Keratinocyte (primary cell): ENCODE data around the gene ACACB. TPM values are rescaled to one million over a fixed set of nuclear protein-coding genes. Genes with fewer than 3 reads are reported as not detected.

ENCODE experiments used
- DNase-seq: peaks from one replicate; pipeline ENCODE4 v3.0.0-alpha.2; 2011; ENCODE audit warnings: low read depth, missing footprints, low spot score
- FAIRE-seq: peaks from 2 replicates; lab custom pipeline; 2011; peaks lifted over from hg19 to GRCh38; lab: Jason Lieb, UNC
- H2AFZ ChIP-seq: 2 replicates; pipeline ENCODE4 v1.6.0; 2012; ENCODE audit warnings: low read length, control low read depth, inconsistent platforms; ENCODE audit not compliant: control insufficient read depth
- H3K27ac ChIP-seq: 2 replicates; pipeline ENCODE4 v1.5.1; 2011; ENCODE audit warnings: low read length; ENCODE audit not compliant: control insufficient read depth, insufficient read depth
- H3K27me3 ChIP-seq: 3 replicates; pipeline ENCODE4 v1.6.0; 2011; ENCODE audit warnings: low read length; ENCODE audit not compliant: control insufficient read depth, insufficient read depth; ENCODE audit errors: extremely low read depth
- H3K36me3 ChIP-seq, 2 experiments: 2 replicates in 1 of 2; 3 replicates in 1 of 2; pipeline ENCODE4 v1.5.1; 2011; ENCODE audit warnings: low read length in 2 of 2, mild to moderate bottlenecking in 1 of 2; ENCODE audit not compliant: control insufficient read depth in 2 of 2, insufficient read depth in 2 of 2; ENCODE audit errors: extremely low read depth in 1 of 2
- H3K4me1 ChIP-seq: 3 replicates; pipeline ENCODE4 v1.5.1; 2011; ENCODE audit warnings: low read length; ENCODE audit not compliant: control insufficient read depth, insufficient read depth; ENCODE audit errors: extremely low read depth
- H3K4me2 ChIP-seq: 3 replicates; pipeline ENCODE4 v1.6.0; 2011; ENCODE audit warnings: low read depth, low read length; ENCODE audit not compliant: control insufficient read depth, insufficient read depth; ENCODE audit errors: extremely low read depth
- H3K4me3 ChIP-seq, 3 experiments: fragments of 200-600 bp in 1 of 3; sonication (generic) in 1 of 3; 2 replicates in 2 of 3; 3 replicates in 1 of 3; pipeline ENCODE4 v1.5.1; 2011 to 2016; ENCODE audit warnings: low read length in 3 of 3, mild to moderate bottlenecking in 3 of 3, control low read depth in 2 of 3, inconsistent platforms in 1 of 3, low read depth in 1 of 3, mixed read lengths in 1 of 3, mixed run types in 1 of 3, moderate library complexity in 1 of 3; ENCODE audit not compliant: control insufficient read depth in 2 of 3, insufficient read depth in 2 of 3; ENCODE audit errors: extremely low read depth in 1 of 3
- H3K79me2 ChIP-seq: 2 replicates; pipeline ENCODE4 v1.6.0; 2012; ENCODE audit warnings: low read length; ENCODE audit not compliant: control insufficient read depth, insufficient read depth
- H3K9ac ChIP-seq: 3 replicates; pipeline ENCODE4 v1.6.0; 2011; ENCODE audit warnings: low read length; ENCODE audit not compliant: control insufficient read depth, insufficient read depth; ENCODE audit errors: extremely low read depth
- H3K9me1 ChIP-seq: 3 replicates; pipeline ENCODE4 v1.6.0; 2011; ENCODE audit warnings: low read length; ENCODE audit not compliant: control insufficient read depth, insufficient read depth; ENCODE audit errors: extremely low read depth
- H3K9me3 ChIP-seq: 2 replicates; pipeline ENCODE4 v1.5.1; 2012; ENCODE audit warnings: low read depth, low read length; ENCODE audit not compliant: control insufficient read depth
- H4K20me1 ChIP-seq: 3 replicates; pipeline ENCODE4 v1.6.0; 2011; ENCODE audit warnings: low read length; ENCODE audit not compliant: control insufficient read depth, insufficient read depth; ENCODE audit errors: extremely low read depth
- CTCF ChIP-seq, 3 experiments: IDR thresholded peaks in 1 of 3; conservative IDR thresholded peaks in 1 of 3; optimal IDR thresholded peaks in 1 of 3; 2 replicates in 2 of 3; 3 replicates in 1 of 3; pipeline versions ENCODE3 to v1.5.1; 2011; ENCODE audit warnings: low read length in 3 of 3, mild to moderate bottlenecking in 3 of 3, moderate library complexity in 2 of 3, control low read depth in 1 of 3, inconsistent platforms in 1 of 3; ENCODE audit not compliant: insufficient read depth in 2 of 3; ENCODE audit errors: extremely low read depth in 1 of 3
- EZH2 ChIP-seq: IDR thresholded peaks from one replicate; pipeline ENCODE4 v1.6.1; 2012; ENCODE audit warnings: inconsistent platforms, mild to moderate bottlenecking, low read length, moderate library complexity
- dilution Hi-C: fragments of 300-500 bp; cut with MboI; formaldehyde crosslinking; loops from one replicate; pipeline ENCODE4 v1.7.0; 2020; ENCODE audit warnings: low sequenced_read_pairs; ENCODE audit not compliant: extremely low pct_ligation_motif_present
- polyA plus RNA-seq, 5 experiments: library from polyadenylated mRNA; depleted of rRNA in 3 of 5; stranded (reverse) in 3 of 5; stranded (forward) in 1 of 5; unstranded in 1 of 5; fragments of >200 nt; gene quantifications; 1 replicate in 1 of 5; 2 replicates in 3 of 5; 3 replicates in 1 of 5; pipeline versions ENCODE4 v1.2.1 to v1.2.3, GENCODE V29; 2011 to 2012; ENCODE audit warnings: missing spikeins in 2 of 5, low read depth in 1 of 5, low replicate concordance in 1 of 5

The ACACB gene
- polyA plus RNA-seq, 1 donor (not counting 4 experiments of a cell fraction or from before 2014, with no cell fraction given), result 1.3 TPM

GRCh38 chr12:109222496-109222895 lies 106.1 kb downstream of the ACACB start:
- H3K36me3 ChIP-seq, result no peaks in the 10 kb centered on the region
- no peak overlapping the region for H3K27ac ChIP-seq
- no peaks in the 10 kb centered on the region for H3K79me2 ChIP-seq
- FAIRE-seq (no peak), DNase-seq (no peak)
- H4K20me1 ChIP-seq, result no peaks in the 10 kb centered on the region
- no peak overlapping the region for H3K4me2 ChIP-seq
- H3K27me3 ChIP-seq, result no peaks in the 10 kb centered on the region
- no peaks in the 10 kb centered on the region for H3K9me3 ChIP-seq
- no peak overlapping the region for H3K4me3 ChIP-seq
- H2AFZ ChIP-seq, result no peak overlapping the region
- H3K9ac ChIP-seq, result no peak overlapping the region
- H3K4me1 ChIP-seq, result no peaks in the 10 kb centered on the region
- dilution Hi-C loops, result no loop called here
- no peaks in the 10 kb centered on the region for H3K9me1 ChIP-seq
- TF ChIP-seq CTCF (optimal IDR thresholded peaks at IDR 0.05 in 1 of 3, IDR thresholded peaks at IDR 0.05 in 1 of 3, conservative IDR thresholded peaks at IDR 0.05 in 1 of 3; ENCODE audit: extremely low read depth in 1 of 3, insufficient read depth in 2 of 3, low read length in 3 of 3) (no peak), EZH2 (no peak)

- Histone ChIP-seq H4K20me1 (no peaks in the 10 kb centered on the region), H3K4me3 (no peak overlapping the region), H3K36me3 (no peaks in the 10 kb centered on the region), H3K4me1 (no peaks in the 10 kb centered on the region), H3K9me1 (no peaks in the 10 kb centered on the region), H3K79me2 (no peaks in the 10 kb centered on the region), H3K27ac (no peak overlapping the region), H3K9ac (no peak overlapping the region), H3K4me2 (no peak overlapping the region), H3K9me3 (no peaks in the 10 kb centered on the region), H3K27me3 (no peaks in the 10 kb centered on the region), H2AFZ (no peak overlapping the region)
- dilution Hi-C loops, result no loop called here
- TF ChIP-seq EZH2 (no peak), CTCF (optimal IDR thresholded peaks at IDR 0.05 in 1 of 3, IDR thresholded peaks at IDR 0.05 in 1 of 3, conservative IDR thresholded peaks at IDR 0.05 in 1 of 3; ENCODE audit: extremely low read depth in 1 of 3, insufficient read depth in 2 of 3, low read length in 3 of 3) (no peak)
- DNase-seq, result no peak
- no peak for FAIRE-seq
These were observed 106.8 kb downstream of the ACACB start for GRCh38 chr12:109223211-109223610.
